Epithelial cell of proximal tubule (primary cell): ENCODE measurements around the gene LYZ. TPM values are rescaled to one million over a fixed set of nuclear protein-coding genes. Genes with fewer than 3 reads are reported as not detected.

Experiments used
- DNase-seq: peaks from one replicate; pipeline ENCODE4 v3.0.0-alpha.2; 2011; ENCODE audit warnings: low read depth
- H3K4me3 ChIP-seq: 2 replicates; pipeline ENCODE4 v1.5.1; 2011; ENCODE audit warnings: low read depth, mild to moderate bottlenecking, low read length
- total RNA-seq: library from RNA; depleted of rRNA; stranded (reverse); fragments of >200 nt; gene quantifications from 2 replicates; pipeline ENCODE4 v1.2.3, GENCODE V29; 2015
- TF ChIP-seq, protein P1 (sequence below): conservative IDR thresholded peaks from 2 replicates; pipeline ENCODE4 v1.5.1; 2012; ENCODE audit warnings: low read depth, mild to moderate bottlenecking, low read length

LYZ gene
- total RNA-seq, 1 donor from 2014 or later: not detected

DNA sequence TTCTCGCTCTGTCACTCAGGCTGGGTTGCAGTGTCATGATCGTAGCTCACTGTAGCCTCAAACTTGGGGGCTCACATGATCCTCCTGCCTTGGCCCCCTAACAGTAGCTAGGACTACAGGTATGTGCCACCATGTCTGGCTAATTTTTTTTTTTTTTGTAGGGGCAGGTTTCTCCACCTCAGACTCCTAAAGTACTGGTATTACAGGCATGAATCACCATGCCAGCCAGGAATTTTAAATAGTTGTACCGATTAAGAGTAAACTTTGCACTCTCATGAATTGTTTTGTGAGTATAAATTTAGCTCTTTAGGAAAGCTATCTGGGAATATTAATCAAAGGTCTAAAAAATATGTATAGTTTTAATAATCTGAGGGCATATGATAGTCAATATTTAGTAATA, 36.9 kb downstream of the LYZ start:
- DNase-seq: no peak
- no peak overlapping the region for H3K4me3 ChIP-seq
- TF ChIP-seq, protein P1, sequence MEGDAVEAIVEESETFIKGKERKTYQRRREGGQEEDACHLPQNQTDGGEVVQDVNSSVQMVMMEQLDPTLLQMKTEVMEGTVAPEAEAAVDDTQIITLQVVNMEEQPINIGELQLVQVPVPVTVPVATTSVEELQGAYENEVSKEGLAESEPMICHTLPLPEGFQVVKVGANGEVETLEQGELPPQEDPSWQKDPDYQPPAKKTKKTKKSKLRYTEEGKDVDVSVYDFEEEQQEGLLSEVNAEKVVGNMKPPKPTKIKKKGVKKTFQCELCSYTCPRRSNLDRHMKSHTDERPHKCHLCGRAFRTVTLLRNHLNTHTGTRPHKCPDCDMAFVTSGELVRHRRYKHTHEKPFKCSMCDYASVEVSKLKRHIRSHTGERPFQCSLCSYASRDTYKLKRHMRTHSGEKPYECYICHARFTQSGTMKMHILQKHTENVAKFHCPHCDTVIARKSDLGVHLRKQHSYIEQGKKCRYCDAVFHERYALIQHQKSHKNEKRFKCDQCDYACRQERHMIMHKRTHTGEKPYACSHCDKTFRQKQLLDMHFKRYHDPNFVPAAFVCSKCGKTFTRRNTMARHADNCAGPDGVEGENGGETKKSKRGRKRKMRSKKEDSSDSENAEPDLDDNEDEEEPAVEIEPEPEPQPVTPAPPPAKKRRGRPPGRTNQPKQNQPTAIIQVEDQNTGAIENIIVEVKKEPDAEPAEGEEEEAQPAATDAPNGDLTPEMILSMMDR: no peak

DNA sequence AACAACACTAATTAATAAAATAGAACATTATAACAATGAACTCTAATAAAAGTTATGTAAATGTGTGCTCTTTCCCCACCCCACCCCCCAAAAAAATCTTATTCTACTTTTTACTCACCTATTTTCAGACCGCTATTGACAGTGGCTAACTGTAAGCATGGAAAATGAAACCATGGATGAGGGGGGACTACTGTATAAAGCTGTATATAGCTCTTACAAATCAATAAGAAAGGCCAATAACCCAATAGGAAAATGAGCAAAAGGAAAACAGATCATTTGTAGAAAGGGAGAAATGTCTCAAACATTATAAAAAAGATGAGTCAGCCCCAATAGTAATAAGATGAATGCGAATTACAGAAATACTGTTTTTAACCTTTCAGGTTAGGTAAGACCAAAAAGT, 38.7 kb downstream of the LYZ start:
- no peak for DNase-seq
- TF ChIP-seq, protein P1: no peak

DNA sequence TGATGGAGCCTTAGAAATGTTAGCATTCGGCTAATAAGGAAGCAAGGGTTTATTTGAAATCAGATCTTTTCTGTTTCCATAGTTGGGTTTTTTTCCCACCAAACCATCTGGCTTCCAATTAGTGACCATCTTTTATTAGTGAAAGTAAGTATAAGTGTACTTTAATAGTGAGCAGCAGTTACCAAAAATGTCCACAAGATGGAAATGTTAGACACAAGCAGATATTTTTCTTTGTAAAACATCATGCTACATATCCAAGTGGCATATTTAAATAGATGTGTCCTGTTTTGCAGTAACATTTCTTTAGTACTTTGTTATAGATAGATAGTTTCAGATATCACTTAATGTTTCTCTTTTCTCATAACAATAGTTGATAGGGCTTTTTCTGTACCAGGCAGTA, 40.2 kb downstream of the LYZ start:
- no peak overlapping the region for H3K4me3 ChIP-seq
- peak; percentile 16 for DNase-seq
- TF ChIP-seq, protein P1: peak; percentile 57

More for the DNA sequence above, 38.7 kb downstream of the LYZ start:
- no peak overlapping the region for H3K4me3 ChIP-seq

GRCh38 chr12:69389831-69390230, 41.6 kb downstream of the LYZ start:
- H3K4me3 ChIP-seq: no peak overlapping the region
- TF ChIP-seq, protein P1: no peak
- no peak for DNase-seq

DNA sequence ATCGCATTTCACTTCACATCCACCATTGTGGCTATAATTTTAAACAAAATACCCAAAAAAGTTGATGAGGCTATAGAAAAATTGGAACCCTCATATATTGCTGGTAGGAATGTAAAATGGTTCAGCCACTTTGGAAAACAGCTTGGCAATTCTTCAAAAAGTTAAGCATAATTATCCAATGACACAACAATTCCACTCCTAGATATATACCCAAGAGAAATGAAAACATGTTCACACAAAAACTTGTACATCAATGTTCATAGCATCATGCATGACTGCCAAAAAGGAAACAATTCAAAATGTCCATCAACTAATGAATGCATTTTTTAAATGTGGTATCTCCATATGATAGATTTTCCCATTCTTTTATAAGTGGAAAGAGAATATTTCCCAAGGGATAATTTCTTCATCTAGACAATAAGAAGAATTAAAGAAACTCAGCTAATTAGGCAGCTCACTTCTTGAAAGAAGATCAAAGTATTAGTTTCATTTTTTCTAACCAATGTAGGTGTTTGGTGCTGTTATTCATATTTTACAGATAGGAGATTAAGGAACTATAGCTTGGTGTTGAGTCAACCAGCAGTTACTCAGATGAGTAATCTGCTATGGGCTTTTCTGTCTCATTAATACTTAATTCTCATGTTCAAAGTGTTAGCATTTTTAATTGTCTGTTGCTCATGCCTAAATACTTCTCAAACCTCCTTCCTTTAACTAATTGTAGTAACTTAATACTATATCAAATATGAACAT, 44.2 kb downstream of the LYZ start:
- no peak overlapping the region for H3K4me3 ChIP-seq
- TF ChIP-seq, protein P1: no peak
- no peak for DNase-seq

- TF ChIP-seq, protein P1: no peak
- no peak for DNase-seq
- H3K4me3 ChIP-seq: no peak overlapping the region
Observed at GRCh38 chr12:69396041-69396440, 47.9 kb downstream of the LYZ start.

DNA sequence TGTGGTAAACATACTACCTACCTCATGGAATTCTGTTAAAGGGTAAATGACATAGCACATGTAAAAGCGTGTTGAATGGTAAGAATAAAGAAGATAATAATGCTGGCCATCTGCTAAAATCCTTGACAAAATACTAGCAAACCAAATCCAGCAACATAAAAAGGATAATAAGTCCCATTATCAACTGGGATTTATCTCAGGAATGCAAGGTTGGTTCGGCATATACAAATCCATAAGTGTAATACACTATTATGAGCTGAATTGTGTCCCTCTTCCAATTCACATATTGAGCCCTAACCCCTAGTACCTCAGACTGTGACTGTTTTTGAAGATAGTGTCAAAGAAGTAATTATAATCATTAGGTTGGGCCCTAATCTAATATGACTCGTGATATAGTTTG, 48.8 kb downstream of the LYZ start:
- no peak overlapping the region for H3K4me3 ChIP-seq
- TF ChIP-seq, protein P1: no peak
- no peak for DNase-seq
